Pons (tissue), 1 donor: Measurements from ENCODE around the gene SVOPL.

Experiments
- DNase-seq: peaks from one replicate; pipeline ENCODE4 v3.0.0-alpha.2; 2016; ENCODE audit warnings: low spot score

SVOPL gene

GRCh38 chr7:138606236-138606635 is 94.9 kb downstream of the SVOPL start:
- DNase-seq: no peak

- no peak for DNase-seq
Observed at GRCh38 chr7:138603549-138604318, 97.4 kb downstream of the SVOPL start.

- no peak for DNase-seq
Observed at GRCh38 chr7:138602451-138602850, 98.7 kb downstream of the SVOPL start.

GRCh38 chr7:138595454-138595853 is 105.7 kb downstream of the SVOPL start:
- DNase-seq: no peak

- DNase-seq: no peak
Observed at GRCh38 chr7:138590154-138590553, 111.0 kb downstream of the SVOPL start.

GRCh38 chr7:138588986-138589385 is 112.2 kb downstream of the SVOPL start:
- no peak for DNase-seq

GRCh38 chr7:138587485-138587884 is 113.7 kb downstream of the SVOPL start:
- DNase-seq: no peak

- DNase-seq: no peak
Observed at GRCh38 chr7:138585283-138585993, 115.7 kb downstream of the SVOPL start.

GRCh38 chr7:138584696-138585095 is 116.5 kb downstream of the SVOPL start:
- DNase-seq: no peak

GRCh38 chr7:138584283-138584682 is 116.9 kb downstream of the SVOPL start:
- DNase-seq: no peak

- DNase-seq: no peak
Observed at GRCh38 chr7:138581065-138581464, 120.1 kb downstream of the SVOPL start.

GRCh38 chr7:138579671-138580070 is 121.5 kb downstream of the SVOPL start:
- no peak for DNase-seq

GRCh38 chr7:138579136-138579535 is 122.0 kb downstream of the SVOPL start:
- DNase-seq: no peak

- DNase-seq: no peak
Observed at GRCh38 chr7:138575897-138576428, 125.2 kb downstream of the SVOPL start.

GRCh38 chr7:138573741-138574140 is 127.4 kb downstream of the SVOPL start:
- no peak for DNase-seq

- DNase-seq: no peak
Observed at GRCh38 chr7:138570715-138571114, 130.4 kb downstream of the SVOPL start.

GRCh38 chr7:138569418-138569817 is 131.7 kb downstream of the SVOPL start:
- no peak for DNase-seq

GRCh38 chr7:138568655-138569054 is 132.5 kb downstream of the SVOPL start:
- DNase-seq: no peak

- no peak for DNase-seq
Observed at GRCh38 chr7:138565451-138566114, 135.6 kb downstream of the SVOPL start.

- DNase-seq: no peak
Observed at GRCh38 chr7:138565071-138565450, 136.1 kb downstream of the SVOPL start.

GRCh38 chr7:138564365-138564764 is 136.8 kb downstream of the SVOPL start:
- DNase-seq: no peak

GRCh38 chr7:138563808-138564207 is 137.4 kb downstream of the SVOPL start:
- DNase-seq: no peak

- DNase-seq: no peak
Observed at GRCh38 chr7:138559448-138559847, 141.7 kb downstream of the SVOPL start.
